ENCODE measurements around the gene EFNA5.

GRCh38 chr5:107531308-107531707, 139.4 kb downstream of the EFNA5 start:
- no peak for TF ChIP-seq CTCF (IDR thresholded peaks at IDR 0.05)
- no peak for TF ChIP-seq ZFX (IDR thresholded peaks at IDR 0.05; ENCODE audit: borderline replicate concordance)

Measured in 22Rv1 (cell line).